DMS153 (cell line): ENCODE data around the gene GNPTG.

Experiments used
- DNase-seq: peaks from one replicate; lab custom pipeline; 2025; lab: John Stamatoyannopoulos, UW

GNPTG gene

DNA sequence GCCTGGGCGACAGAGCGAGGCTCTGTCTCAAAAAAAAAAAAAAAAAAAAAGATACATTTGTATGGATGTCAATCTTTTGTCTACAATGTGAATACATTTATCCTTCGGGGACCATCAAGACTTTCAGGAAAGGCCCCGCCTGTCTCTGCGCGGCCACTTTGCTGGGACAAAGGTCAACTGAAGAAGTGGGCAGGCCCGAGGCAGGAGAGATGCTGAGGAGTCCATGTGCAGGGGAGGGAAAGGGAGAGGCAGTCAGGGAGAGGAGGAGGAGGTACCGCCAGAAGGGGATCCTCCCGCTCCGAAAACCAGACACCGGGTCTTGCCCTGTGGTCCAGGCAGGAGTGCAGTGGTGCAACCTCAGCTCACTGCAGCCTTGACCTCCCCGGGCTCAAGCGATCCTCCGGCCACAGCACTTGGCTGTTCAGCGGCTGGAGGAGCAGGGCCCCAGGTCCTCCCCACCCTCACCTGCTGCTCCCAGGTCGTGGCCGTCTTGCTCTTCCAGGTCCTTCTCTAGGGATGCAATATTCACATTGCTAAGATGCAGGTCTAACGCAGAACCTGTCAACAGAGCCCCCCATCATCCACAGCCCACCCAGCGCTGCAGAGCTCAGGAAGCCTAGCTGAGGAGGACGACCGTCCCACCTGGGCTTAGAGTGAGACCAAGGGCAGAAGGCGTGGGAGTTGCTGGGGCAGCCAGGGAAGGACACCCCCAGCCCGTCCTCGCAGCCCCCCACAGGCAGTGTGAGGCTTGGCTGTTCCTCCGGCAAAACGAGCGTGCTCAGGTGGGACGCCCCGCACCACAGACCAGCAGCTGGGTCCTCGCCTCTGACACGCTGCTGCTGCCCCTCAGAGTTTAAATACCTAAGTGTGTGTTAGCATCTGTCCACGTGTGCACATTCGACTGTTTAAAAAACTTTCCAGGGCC lies 19.6 kb downstream of the GNPTG start:
- no peak for DNase-seq

DNA sequence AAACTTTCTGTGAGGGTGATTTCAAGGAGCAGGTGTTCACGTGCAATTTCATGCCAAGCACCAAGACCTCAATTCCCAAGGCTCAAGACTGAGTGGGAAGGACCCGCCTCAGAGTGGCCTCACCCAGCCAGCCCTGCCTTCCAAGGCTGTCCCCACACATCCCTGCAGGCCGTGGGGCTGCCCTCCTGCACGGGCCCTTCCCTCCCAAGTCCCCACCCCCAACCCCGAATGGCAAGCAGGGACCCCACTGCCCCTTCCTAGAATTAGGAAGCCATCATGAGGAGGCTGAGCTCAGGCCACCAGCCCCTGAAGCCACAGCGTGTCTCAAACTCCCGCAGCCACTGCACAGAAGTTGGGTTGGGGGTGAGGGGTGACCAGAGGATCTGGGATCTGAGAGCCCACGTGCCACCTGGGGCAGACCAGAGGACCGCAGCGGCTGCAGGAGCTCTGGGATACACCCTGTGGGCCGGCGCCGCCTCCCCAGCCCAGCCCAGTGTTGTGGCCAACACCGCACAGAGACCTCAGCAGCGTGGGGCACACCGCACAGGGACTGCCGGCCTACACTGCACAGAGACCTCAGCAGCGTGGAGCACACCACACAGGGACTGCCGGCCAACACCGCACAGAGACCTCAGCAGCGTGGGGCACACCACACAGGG lies 20.7 kb downstream of the GNPTG start:
- DNase-seq: no peak

DNA sequence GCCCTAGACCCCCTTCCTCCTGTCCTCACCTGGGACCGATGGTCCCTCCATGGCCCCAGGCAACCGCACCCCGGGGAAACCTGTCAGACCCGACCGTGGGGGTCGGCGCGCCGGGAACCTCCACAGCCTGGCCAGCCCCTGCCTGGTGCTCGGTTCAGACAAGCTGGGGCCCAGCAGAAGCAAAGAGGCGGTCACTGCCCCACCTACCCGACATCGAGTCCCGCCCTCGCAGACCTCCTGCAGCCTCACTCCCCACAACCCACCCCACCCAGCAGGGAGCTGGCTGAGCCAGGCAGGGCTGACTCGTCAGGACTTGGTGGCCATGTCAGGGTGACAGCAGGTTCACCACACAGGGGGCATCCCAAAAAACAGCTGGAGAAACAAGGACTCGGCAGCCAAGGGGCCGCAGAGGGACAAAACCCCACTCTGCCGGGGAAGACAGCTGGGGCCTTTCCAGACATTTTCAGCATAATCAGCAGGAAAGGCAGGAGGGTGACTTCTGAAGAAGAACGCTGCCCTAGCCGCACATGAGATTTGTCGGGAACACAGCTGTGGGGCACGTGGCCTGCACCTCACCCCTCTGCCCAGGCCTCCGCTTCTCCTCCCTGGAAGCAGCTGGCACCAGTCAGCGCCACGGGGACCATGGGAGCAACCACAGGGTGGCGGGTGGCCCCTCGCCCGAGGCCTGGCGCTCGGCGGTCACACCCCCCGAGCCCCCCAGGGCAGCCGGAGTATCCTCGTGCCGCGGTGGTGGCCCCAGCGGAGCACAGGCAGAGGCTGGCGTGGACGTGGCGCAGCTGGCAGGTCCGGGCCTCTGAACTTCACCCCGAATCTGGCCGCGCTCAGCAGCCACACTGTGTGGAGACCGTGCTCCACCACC lies 22.9 kb downstream of the GNPTG start:
- DNase-seq: no peak

DNA sequence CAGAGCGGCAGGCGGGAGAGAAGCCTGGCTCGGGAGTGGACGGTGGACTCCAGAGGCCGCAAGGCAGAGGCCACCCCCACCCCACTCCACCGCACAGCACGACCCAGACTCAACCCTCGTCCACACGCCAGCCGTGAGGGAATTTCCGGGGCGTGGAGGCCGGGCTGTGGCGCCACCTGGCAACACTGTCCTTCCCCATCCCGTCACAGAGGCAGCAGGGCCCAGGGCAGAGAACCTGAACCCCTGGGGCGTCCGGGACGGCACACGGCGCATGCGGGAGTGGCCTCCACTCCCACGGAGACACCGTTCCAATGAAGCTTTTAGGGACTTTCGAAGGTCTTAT lies 23.5 kb downstream of the GNPTG start:
- DNase-seq: no peak

DNA sequence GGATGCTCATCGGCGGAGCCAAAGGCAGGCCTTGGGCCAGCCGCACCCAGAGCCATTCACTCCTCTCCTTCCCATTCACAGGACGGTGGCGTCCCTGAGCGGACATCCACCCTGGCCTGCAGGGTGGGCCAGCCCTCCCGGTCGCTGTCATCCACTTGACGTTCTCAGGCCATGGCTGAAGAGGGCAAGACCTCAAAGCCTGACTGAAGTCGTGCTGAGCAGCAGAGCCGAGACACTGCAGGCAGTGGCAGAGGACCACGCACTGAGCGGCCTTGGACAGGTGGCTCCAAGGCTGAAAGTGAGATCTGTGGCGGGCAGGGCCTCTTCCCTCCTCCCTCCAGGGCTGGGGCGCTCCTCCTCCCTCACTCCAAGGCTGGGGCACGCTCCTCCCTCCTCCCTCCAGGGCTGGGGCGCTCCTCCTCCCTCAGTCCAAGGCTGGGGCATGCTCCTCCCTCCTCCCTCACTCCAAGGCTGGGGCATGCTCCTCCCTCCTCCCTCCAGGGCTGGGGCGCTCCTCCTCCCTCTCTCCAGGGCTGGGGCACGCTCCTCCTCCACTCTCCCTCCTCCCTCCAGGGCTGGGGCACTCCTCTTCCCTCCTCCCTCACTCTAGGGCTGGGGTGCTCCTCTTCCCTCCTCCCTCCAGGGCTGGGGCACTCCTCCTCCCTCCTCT lies 24.1 kb downstream of the GNPTG start:
- no peak for DNase-seq

DNA sequence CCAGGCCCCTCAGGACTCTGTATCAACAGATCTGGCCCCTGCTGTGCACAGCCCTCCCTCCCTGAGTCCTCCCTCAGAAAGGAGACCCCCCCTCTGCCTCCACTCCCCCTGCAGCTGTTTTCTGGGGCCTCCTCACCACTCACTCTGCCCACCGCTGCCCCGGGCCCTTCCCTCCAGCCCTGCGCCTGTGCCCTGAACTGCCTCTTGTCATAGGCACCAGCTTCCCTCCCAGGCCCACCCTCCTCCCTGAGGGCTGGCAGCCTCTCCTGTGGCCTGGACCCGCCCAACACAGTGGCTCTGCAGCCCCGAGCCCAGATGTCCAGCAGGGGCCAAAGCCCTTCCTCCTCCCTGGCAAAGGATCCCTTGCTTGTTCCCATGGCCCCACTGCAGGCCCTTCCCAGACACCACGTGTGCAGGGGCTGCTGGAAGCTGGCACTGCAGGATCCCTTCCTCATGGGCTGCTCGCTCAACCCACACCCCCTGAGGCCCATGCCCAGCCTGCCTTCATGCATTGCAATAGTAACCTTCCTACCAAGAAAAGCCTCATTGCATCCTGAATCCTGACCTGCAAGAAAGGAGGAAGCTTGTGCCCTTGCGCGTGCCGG lies 25.8 kb downstream of the GNPTG start:
- no peak for DNase-seq

DNA sequence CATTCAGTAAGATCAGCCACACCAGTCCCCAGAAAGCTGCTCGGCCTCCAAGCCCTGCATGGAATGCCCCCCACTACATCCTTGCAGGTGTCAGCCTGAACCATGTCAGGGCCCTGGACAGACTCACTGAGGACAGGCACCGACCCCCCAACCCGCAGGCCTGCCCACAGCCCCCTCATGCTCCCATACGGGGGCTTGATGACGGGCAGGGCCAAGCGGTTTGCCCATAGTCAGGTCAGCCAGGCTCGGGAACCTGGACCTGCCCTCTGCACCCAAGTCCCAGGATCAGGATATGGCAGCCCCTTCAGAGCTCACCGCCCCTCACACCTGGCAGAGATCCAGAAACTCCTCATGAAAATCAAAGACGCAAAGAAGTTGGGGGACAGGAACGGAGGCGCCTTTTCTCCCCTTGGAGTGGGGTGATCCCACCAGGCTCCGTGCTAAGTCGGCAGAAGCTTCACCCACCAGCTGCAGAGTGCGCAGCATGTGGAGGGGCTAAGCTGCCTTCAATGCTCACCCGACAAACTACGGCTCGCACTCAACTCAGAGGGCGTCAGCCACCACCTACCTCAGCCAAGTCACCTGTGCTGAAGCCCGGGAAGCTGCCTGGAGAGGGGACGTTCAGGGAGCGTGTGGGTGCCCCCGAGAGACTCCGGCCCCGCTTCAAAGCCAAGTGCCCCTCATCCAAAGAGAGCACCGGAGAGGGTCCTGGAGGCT lies 26.5 kb downstream of the GNPTG start:
- DNase-seq: no peak

DNA sequence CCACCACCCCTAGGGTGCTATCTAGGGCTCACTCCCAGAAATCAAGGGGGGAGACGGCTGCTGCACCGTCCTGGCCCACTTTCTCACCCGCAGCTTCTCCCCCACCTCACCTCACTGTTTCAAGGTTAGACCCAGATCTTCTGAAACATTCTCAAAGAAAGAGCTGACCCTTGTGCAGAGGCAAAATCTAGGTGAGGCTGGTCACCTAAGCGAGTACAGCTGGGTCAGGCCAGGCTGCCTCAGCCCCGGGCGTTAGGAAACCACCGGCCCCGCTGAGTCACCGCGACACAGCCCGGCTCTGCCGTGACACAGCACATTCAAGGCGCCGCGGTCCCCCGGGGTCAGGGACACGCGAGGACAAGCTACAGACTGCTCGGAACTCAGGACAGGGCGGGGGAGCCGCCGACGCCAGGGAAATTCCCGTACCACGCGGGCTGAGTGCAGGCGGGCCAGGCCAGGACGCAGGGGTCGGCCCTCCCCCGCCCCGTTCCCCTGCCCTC lies 27.1 kb downstream of the GNPTG start:
- no peak for DNase-seq

DNA sequence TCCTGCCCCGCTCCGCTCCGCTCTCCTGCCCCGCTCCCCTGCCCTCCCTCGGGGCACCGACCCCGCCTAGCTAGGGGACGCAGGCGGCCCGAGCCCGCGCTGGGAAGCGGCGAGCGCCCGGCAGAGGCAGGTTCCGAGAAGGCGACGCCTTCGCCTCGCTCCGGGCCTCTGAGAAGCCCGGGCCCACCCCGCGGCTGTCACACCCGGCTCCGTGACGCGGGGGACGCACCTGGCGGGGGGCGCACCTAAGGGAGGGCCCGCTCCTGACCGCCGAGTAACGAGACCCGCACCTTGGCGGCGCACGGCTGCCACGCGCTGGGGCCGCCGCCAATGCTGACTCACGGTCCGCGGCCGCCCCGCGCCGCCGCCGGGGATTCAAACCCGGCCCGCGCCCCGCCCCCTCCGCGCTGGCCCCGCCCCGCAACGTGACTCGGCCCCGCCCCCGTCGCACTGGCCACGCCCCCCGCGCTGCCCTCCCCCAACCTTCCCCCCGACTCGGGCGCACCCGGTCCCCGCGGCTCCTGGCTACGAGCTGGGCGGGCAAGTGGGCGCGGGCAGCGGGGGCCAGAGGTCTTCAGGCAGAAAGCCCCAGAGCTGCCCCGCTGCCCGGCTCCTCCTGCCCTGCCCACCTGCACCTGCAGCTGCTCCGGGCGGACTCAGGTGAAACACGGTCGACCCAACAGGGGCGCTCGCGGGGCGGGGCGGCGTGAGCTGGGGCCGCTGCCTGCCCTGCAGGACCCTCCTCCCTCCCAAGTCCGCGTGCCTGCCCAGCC lies 27.8 kb downstream of the GNPTG start:
- DNase-seq: peak; percentile 53

DNA sequence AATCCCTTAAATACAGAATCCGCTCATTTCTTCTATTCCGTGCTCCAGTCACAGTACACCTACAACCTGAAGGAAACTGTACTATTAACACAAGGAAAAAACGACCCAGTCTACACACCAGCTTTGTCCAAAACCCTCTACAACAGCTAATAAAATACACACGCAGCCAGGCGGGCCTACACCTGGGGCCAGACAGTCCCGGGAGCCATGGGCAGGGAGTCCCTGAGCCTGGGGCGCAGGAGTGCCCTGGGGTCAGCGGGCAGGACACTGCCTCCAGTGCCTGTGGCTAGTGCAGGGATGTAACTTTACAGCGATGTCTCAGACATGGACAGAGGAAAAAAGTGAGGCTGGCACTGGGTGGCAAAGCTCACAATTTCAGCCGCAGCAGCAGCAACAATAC lies 28.5 kb downstream of the GNPTG start:
- no peak for DNase-seq

DNA sequence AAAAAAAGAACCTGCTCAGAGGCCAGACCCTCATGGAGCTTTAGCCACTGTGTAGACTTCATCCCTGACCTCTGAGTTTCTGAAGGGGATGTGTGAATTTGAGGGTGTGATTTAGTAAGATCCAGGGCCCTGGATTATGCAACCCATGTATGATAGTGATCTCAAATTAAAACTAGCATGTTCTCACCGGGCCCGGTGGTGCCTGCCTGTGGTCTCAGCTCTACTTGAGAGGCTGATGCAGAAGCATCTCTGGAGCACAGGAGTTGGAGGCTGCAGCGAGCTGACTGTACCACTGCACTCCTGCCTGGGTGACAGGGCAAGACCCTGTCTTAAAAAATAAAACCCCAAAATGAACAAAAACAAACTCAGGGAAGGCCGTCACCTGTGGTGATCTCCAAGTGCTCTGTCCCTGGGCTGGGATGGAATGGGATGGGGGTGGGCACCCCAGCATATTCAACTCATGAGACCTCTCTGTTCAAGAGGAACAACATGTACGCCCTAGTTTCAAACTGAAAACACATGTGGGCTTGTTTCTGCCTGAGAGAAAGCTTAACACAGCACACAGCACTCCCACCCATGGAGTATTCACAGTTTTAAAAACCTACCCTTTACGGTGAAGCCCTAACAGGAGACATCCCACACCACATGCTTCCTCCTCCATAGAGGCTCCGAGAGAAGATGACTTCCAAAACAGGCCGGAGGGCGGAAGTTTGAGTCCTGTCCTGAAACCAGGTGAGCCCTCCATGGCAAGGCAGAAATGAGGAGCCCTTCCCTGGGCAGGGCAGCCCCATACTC lies 30.1 kb downstream of the GNPTG start:
- DNase-seq: no peak

DNA sequence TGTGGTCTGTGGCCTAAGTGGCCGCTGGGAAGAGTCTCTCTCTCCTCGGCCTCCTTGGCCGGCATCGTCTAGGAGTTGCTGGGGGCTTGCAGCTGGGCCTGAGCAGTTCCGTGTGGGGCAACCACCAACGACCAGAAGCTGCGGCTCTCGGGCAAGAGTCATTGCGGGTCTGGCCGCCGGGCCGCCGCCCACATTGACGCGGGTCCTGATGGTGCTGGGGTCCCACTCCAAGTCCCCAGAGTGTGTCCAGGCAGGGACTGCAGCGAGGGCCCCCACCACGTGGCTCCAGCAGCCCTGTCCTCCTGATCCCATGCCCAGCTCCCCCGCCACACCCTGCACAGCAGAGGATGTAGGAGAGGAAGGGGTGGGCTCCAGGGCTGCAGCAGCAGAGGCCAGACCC lies 31.8 kb downstream of the GNPTG start:
- no peak for DNase-seq

DNA sequence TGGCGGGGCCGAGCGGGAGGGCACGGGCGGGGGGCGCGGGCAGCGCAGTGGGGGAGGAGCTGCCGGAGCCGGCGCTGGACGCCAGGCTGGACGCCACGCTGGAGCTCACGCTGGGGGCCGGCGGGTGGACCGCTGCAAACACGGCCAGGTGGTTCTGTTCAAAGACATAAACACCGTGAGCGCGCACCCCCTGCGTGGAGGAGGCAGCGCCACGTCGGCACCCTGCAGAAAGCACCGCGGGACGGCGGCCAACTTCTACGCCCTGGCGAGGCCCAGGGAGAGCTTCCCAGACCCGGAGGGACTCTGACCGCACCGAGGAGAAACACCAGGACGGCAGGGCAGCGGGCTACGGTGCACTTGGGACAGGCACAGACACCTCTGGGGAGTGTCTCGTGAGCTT lies 33.5 kb downstream of the GNPTG start:
- no peak for DNase-seq

DNA sequence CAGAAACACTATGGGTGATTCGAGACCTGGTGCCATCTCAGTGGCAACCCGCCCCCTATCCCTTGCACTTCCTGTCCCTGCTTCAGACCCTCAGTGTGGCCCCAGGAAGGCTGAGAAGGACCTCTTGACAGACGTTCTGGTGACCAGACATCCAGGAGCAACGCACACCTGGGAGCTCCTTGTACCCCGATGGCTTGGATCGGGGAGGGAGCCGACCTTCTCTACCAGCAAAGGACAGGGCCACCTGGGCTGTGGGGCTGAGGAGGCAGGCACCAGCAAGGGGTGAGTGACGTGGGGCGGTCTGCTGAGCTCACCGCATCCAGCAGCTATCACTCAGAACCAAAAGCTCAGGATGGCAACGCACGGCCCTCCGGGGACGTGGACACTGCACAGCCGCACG lies 35.6 kb downstream of the GNPTG start:
- DNase-seq: no peak

DNA sequence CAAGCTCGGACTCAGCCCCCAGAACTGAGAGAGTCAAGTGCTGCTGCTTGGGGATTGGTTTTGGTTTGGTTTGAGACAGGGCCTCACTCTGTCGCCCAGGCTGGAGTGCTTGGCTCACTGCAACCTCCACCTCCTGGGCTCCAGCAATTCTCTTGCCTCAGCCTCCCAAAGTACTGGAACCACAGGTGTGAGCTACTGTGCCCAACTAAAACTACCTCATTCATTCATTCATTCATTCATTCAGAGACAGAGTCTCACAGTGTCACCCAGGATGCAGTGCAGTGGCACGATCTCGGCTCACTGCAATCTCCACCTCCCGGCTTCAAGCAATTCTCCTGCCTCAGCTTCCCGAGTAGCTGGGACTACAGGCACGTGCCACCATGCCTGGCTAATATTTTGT lies 38.0 kb downstream of the GNPTG start:
- DNase-seq: no peak

DNA sequence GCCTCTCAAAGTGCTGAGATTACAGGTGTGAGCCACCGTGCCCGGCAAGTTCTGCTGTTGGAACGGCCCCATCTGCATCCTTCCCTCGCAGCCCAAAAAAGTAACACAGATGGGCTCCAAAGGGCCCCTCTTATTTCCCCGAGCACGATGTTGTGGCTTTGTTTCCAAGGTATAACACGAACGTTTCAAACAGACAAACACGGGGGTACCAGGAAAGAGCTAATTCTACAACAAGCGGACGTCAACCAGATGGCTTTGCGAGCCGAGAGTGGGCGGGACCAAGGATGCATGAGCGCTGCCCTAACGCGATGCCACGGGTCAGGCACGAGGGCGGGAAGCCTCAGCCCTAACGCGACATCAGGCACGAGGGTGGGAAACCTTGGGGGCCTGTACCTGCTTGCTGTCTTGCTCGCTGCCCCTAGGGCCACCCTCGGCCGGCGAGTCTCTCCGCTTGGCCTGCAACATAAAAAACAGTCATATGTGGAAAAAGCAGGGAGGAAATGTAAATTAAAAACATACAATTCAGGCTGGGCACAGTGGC lies 38.6 kb downstream of the GNPTG start:
- DNase-seq: no peak

DNA sequence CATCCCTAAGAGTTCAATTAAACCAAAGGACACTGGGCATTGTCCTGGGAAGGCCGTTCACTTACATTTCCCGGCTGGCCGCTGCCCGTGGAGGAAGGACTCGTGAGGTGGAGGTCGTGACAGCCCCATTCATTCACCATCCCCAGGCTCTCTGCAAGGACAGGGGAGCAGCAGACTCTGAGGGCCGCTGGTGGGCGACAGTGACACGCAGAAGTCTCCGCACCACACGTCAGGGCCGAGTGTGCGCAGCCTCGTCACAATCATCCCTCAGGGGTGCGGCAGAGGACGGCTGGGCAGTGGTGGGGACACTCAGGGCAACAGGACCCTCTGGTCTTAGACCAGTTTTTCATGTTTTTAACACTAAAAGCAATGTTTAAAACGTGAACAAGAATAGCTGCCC lies 41.1 kb downstream of the GNPTG start:
- DNase-seq: no peak

DNA sequence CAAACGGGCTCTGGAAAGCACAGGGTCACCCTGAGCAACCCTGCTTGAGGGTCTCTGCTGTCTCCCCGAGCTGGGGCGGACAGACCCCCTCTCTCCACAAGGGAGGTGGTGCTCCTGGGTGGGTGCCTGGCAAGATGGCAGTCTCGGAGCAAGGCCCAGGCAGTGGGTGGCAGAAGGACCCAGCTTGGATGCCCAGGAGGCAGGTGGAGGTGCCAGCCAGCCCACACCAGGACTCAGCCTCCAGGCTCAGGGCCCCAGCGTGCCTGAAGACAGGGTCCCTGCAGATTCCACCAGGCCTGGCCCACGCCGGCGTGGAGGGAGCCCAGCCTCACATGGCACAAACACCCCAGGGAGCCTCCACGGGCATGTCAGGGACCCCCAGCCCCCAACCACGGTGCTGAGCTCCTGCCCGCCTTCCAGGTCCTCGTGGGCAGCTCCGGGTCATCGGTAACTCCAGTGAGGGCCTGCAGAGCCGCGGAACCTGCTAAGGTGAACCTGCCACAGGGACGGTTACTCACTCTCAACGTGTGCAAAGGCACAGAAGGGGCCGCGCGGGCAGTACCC lies 42.0 kb downstream of the GNPTG start:
- no peak for DNase-seq
